ENCODE data around the gene SOX6. TPM values are rescaled to one million over a fixed set of nuclear protein-coding genes. Genes with fewer than 3 reads are reported as not detected.

Gene SOX6
- total RNA-seq, 1 experiment from 2014 or later = not detected

GRCh38 chr11:16311831-16312230, 44.5 kb downstream of the SOX6 start:
- no peaks in the 10 kb centered on the region for H3K4me1 ChIP-seq (ENCODE audit: insufficient read depth, low read length)

More at GRCh38 chr11:16311831-16312230, 44.5 kb downstream of the SOX6 start:
- Histone ChIP-seq H3K23me2 (ENCODE audit: insufficient read length, low read depth, low read length, poor library complexity, severe bottlenecking) (no peaks in the 10 kb centered on the region), H4K20me1 (ENCODE audit: control insufficient read depth, insufficient read depth, insufficient read length) (no peaks in the 10 kb centered on the region), H3T11ph (ENCODE audit: low read length) (no peak overlapping the region), H3K4me2 (ENCODE audit: insufficient read depth, insufficient read length, low read length) (no peak overlapping the region), H3K27me3 (ENCODE audit: insufficient read depth, low read length) (no peaks in the 10 kb centered on the region), H2BK15ac (ENCODE audit: low read depth, low read length) (no peak overlapping the region), H3K79me2 (ENCODE audit: insufficient read depth, low read length) (no peaks in the 10 kb centered on the region), H4K8ac (replicated peaks; ENCODE audit: insufficient read length, low read depth, low read length) (no peak overlapping the region), H3K79me1 (ENCODE audit: insufficient read depth, low read depth, low read length, poor library complexity, severe bottlenecking) (no peaks in the 10 kb centered on the region), H2BK120ac (ENCODE audit: low read depth, low read length, poor library complexity, severe bottlenecking) (no peak overlapping the region), H4K5ac (ENCODE audit: insufficient read length, low read depth, low read length) (no peak overlapping the region), H4K91ac (ENCODE audit: insufficient read length, low read depth, low read length) (no peak overlapping the region), H2BK5ac (ENCODE audit: insufficient read length, low read length) (no peak overlapping the region), H3K14ac (ENCODE audit: insufficient read depth, low read length) (no peak overlapping the region), H3K4ac (ENCODE audit: low read depth, low read length) (no peak overlapping the region), H2AFZ (ENCODE audit: low read length) (no peak overlapping the region), H3K9me3 (ENCODE audit: control insufficient read depth, low read depth, low read length) (no peaks in the 10 kb centered on the region), H3K18ac (ENCODE audit: insufficient read length, low read depth, low read length) (no peak overlapping the region), H3K9ac (ENCODE audit: extremely low read depth, insufficient read length, low read length) (no peak overlapping the region), H3K27ac (ENCODE audit: insufficient read length, low read depth, low read length) (no peak overlapping the region), H2BK12ac (ENCODE audit: insufficient read length, low read depth, low read length) (no peak overlapping the region), H2AK5ac (ENCODE audit: insufficient read length, low read length) (no peak overlapping the region), H2BK20ac (ENCODE audit: low read depth, low read length, poor library complexity, severe bottlenecking) (no peak overlapping the region), H3K23ac (ENCODE audit: insufficient read length, low read depth, low read length) (no peak overlapping the region), H3K56ac (ENCODE audit: insufficient read length, low read depth, low read length) (no peak overlapping the region)
- Mint-ChIP-seq H3K27me3 (ENCODE audit: low read depth) (peaks cover 16% of the 10 kb centered on the region), H3K9me3 (no peaks in the 10 kb centered on the region), H3K4me3 (no peak overlapping the region), H3K27ac (no peak overlapping the region), H3K4me1 (no peaks in the 10 kb centered on the region), H3K36me3 (ENCODE audit: insufficient read depth in 1 of 3, low read depth in 3 of 3) (no peaks in the 10 kb centered on the region)
- TF ChIP-seq CTCF (conservative IDR thresholded peaks at IDR 0.05) = no peak
- no peak for DNase-seq
